ENCODE data around the gene DOK6.

Gene DOK6

DNA sequence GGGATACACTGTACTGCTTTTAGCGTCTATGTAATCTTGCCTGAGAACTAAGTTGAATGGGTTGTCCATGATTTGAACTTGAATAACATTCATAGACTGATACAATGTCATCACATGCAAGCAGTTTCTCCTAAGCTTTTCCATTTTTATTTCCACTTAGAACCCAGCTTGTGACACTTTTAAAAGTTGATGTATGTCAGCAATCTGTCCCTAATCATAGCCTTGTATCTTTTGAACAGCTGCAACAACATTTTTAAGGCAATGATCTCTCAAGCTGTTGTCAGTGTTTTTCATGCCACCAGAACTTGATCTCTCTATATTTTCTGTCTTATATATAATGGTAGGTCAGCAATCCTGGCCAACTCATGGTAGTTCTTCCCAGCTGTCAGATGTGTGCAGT lies 185.0 kb downstream of the DOK6 start:
- H3K4me2 ChIP-seq (ENCODE audit: low read length): no peak overlapping the region
- peak overlapping the region; percentile 35; the same call in 1 of the 2 replicates for H2AFZ ChIP-seq (ENCODE audit: low read depth, low read length)
- H3K27me3 ChIP-seq (ENCODE audit: low read depth, low read length): no peaks in the 10 kb centered on the region
- no peaks in the 10 kb centered on the region for H3K79me2 ChIP-seq (ENCODE audit: low read length)
- H4K20me1 ChIP-seq (ENCODE audit: insufficient read depth, low read length): no peaks in the 10 kb centered on the region
- no peaks in the 10 kb centered on the region for H3K9me3 ChIP-seq (ENCODE audit: insufficient read depth, low read length)
- no peaks in the 10 kb centered on the region for H3K4me1 ChIP-seq (ENCODE audit: low read length)
- H3K4me3 ChIP-seq (ENCODE audit: low read length): no peak overlapping the region
- TF ChIP-seq CTCF (IDR thresholded peaks at IDR 0.05; ENCODE audit: low read depth, low read length) (no peak), EZH2phosphoT487 (IDR thresholded peaks at IDR 0.05; ENCODE audit: low read depth) (no peak)
- H3K36me3 ChIP-seq (replicated peaks; ENCODE audit: low read depth, low read length): no peaks in the 10 kb centered on the region
- no peak overlapping the region for H3K27ac ChIP-seq (ENCODE audit: low read length)
- no peak overlapping the region for H3K9ac ChIP-seq (ENCODE audit: low read length)

- Histone ChIP-seq H3K27ac (ENCODE audit: low read length) (no peak overlapping the region), H3K36me3 (replicated peaks; ENCODE audit: low read depth, low read length) (no peaks in the 10 kb centered on the region), H3K9ac (ENCODE audit: low read length) (no peak overlapping the region), H3K79me2 (ENCODE audit: low read length) (no peaks in the 10 kb centered on the region), H3K4me1 (ENCODE audit: low read length) (no peaks in the 10 kb centered on the region), H4K20me1 (ENCODE audit: insufficient read depth, low read length) (no peaks in the 10 kb centered on the region), H3K4me2 (ENCODE audit: low read length) (no peak overlapping the region), H2AFZ (ENCODE audit: low read depth, low read length) (no peak overlapping the region), H3K9me3 (ENCODE audit: insufficient read depth, low read length) (no peaks in the 10 kb centered on the region), H3K27me3 (ENCODE audit: low read depth, low read length) (no peaks in the 10 kb centered on the region), H3K4me3 (ENCODE audit: low read length) (no peak overlapping the region)
- TF ChIP-seq EZH2phosphoT487 (IDR thresholded peaks at IDR 0.05; ENCODE audit: low read depth) (no peak), CTCF (IDR thresholded peaks at IDR 0.05; ENCODE audit: low read depth, low read length) (no peak)
Observed at GRCh38 chr18:69586537-69586936, 185.8 kb downstream of the DOK6 start.

GRCh38 chr18:69588301-69588700 lies 187.6 kb downstream of the DOK6 start:
- H3K9ac ChIP-seq (ENCODE audit: low read length): no peak overlapping the region
- no peaks in the 10 kb centered on the region for H3K9me3 ChIP-seq (ENCODE audit: insufficient read depth, low read length)
- no peaks in the 10 kb centered on the region for H3K79me2 ChIP-seq (ENCODE audit: low read length)
- H3K36me3 ChIP-seq (replicated peaks; ENCODE audit: low read depth, low read length): no peaks in the 10 kb centered on the region
- no peaks in the 10 kb centered on the region for H4K20me1 ChIP-seq (ENCODE audit: insufficient read depth, low read length)
- no peak overlapping the region for H2AFZ ChIP-seq (ENCODE audit: low read depth, low read length)
- no peak overlapping the region for H3K4me2 ChIP-seq (ENCODE audit: low read length)
- H3K27ac ChIP-seq (ENCODE audit: low read length): no peak overlapping the region
- H3K27me3 ChIP-seq (ENCODE audit: low read depth, low read length): no peaks in the 10 kb centered on the region
- TF ChIP-seq CTCF (IDR thresholded peaks at IDR 0.05; ENCODE audit: low read depth, low read length): peak; percentile 14; the same call in 1 of the 2 replicates
- TF ChIP-seq EZH2phosphoT487 (IDR thresholded peaks at IDR 0.05; ENCODE audit: low read depth): no peak
- H3K4me1 ChIP-seq (ENCODE audit: low read length): no peaks in the 10 kb centered on the region
- no peak overlapping the region for H3K4me3 ChIP-seq (ENCODE audit: low read length)

GRCh38 chr18:69590150-69590549 lies 189.5 kb downstream of the DOK6 start:
- H3K27me3 ChIP-seq (ENCODE audit: low read depth, low read length): no peaks in the 10 kb centered on the region
- no peaks in the 10 kb centered on the region for H4K20me1 ChIP-seq (ENCODE audit: insufficient read depth, low read length)
- no peaks in the 10 kb centered on the region for H3K4me1 ChIP-seq (ENCODE audit: low read length)
- TF ChIP-seq CTCF (IDR thresholded peaks at IDR 0.05; ENCODE audit: low read depth, low read length): no peak
- no peak for TF ChIP-seq EZH2phosphoT487 (IDR thresholded peaks at IDR 0.05; ENCODE audit: low read depth)
- no peaks in the 10 kb centered on the region for H3K36me3 ChIP-seq (replicated peaks; ENCODE audit: low read depth, low read length)
- H3K4me3 ChIP-seq (ENCODE audit: low read length): no peak overlapping the region
- no peaks in the 10 kb centered on the region for H3K9me3 ChIP-seq (ENCODE audit: insufficient read depth, low read length)
- no peak overlapping the region for H2AFZ ChIP-seq (ENCODE audit: low read depth, low read length)
- no peaks in the 10 kb centered on the region for H3K79me2 ChIP-seq (ENCODE audit: low read length)
- H3K9ac ChIP-seq (ENCODE audit: low read length): no peak overlapping the region
- no peak overlapping the region for H3K27ac ChIP-seq (ENCODE audit: low read length)
- H3K4me2 ChIP-seq (ENCODE audit: low read length): no peak overlapping the region

Data from OCI-LY3 (cell line).